Neural cell (in vitro differentiated cells): ENCODE results near the gene MED19. TPM values are rescaled to one million over a fixed set of nuclear protein-coding genes. Genes with fewer than 3 reads are reported as not detected.

Experiments used
- H2AFZ ChIP-seq: fragments of 200-600, 300-800 bp; sonication (generic), shearing (Covaris generic); 2 replicates; pipeline ENCODE4 v1.6.0; 2014; ENCODE audit warnings: low read depth, mild to moderate bottlenecking, antibody characterized with exemption, low read length, moderate library complexity
- H3F3A ChIP-seq: fragments of 200-600 bp; shearing (Covaris generic); 2 replicates; pipeline ENCODE4 v1.6.1; 2016; ENCODE audit warnings: mild to moderate bottlenecking, moderate library complexity, mixed read lengths, antibody characterized with exemption, low read length; ENCODE audit not compliant: insufficient read depth, poor library complexity, severe bottlenecking
- H3K27ac ChIP-seq: fragments of 200-600, 300-800 bp; sonication (generic), shearing (Covaris generic); 2 replicates; pipeline ENCODE4 v1.5.1; 2014; ENCODE audit warnings: mild to moderate bottlenecking, low read length, moderate library complexity
- H3K27me3 ChIP-seq: fragments of 300-800, 200-600 bp; sonication (generic), shearing (Covaris generic); 2 replicates; pipeline ENCODE4 v1.6.0; 2014; ENCODE audit warnings: mild to moderate bottlenecking, low read depth, low read length, moderate library complexity; ENCODE audit not compliant: insufficient read depth
- H3K36me3 ChIP-seq: fragments of 300-800, 200-600 bp; sonication (generic), shearing (Covaris generic); 2 replicates; pipeline ENCODE4 v1.5.1; 2014; ENCODE audit warnings: mild to moderate bottlenecking, antibody characterized with exemption, low read length, moderate library complexity; ENCODE audit not compliant: insufficient read depth
- H3K4me2 ChIP-seq: fragments of 300-800, 200-600 bp; sonication (generic), shearing (Covaris generic); 2 replicates; pipeline ENCODE4 v1.6.0; 2014; ENCODE audit warnings: mild to moderate bottlenecking, low read length
- H3K4me3 ChIP-seq: fragments of 300-800, 200-600 bp; sonication (generic), shearing (Covaris generic); 2 replicates; pipeline ENCODE4 v1.5.1; 2014; ENCODE audit warnings: mild to moderate bottlenecking, low read length, moderate library complexity
- H3K79me2 ChIP-seq: fragments of 200-600 bp; shearing (Covaris generic); replicated peaks from 2 replicates; pipeline ENCODE4 v1.6.0; 2014; ENCODE audit warnings: mild to moderate bottlenecking, low read length, moderate library complexity; ENCODE audit not compliant: insufficient read depth
- H3K9ac ChIP-seq: fragments of 300-800, 200-600 bp; sonication (generic), shearing (Covaris generic); 2 replicates; pipeline ENCODE4 v1.6.1; 2016; ENCODE audit warnings: mild to moderate bottlenecking, low read length, mixed read lengths
- H3K9me2 ChIP-seq: fragments of 200-600 bp; shearing (Covaris generic); 2 replicates; pipeline ENCODE4 v1.6.1; 2016; ENCODE audit warnings: mild to moderate bottlenecking, low read length, mixed read lengths; ENCODE audit not compliant: insufficient read depth
- H3K9me3 ChIP-seq: fragments of 200-600, 300-800 bp; sonication (generic), shearing (Covaris generic); 2 replicates; pipeline ENCODE4 v1.6.1; 2016; ENCODE audit warnings: mild to moderate bottlenecking, mixed run types, low read length, moderate library complexity, mixed read lengths
- H4K20me1 ChIP-seq: fragments of 200-600 bp; shearing (Covaris generic); 2 replicates; pipeline ENCODE4 v1.6.1; 2016; ENCODE audit warnings: mild to moderate bottlenecking, mixed run types; ENCODE audit not compliant: insufficient read depth
- CTCF ChIP-seq: fragments of 450-650 bp; IDR thresholded peaks from 2 replicates; pipeline ENCODE4 v1.5.1; 2014; ENCODE audit warnings: antibody characterized with exemption, mild to moderate bottlenecking, moderate library complexity; ENCODE audit not compliant: poor library complexity, severe bottlenecking
- EP300 ChIP-seq: fragments of 450-650 bp; conservative IDR thresholded peaks from 2 replicates; pipeline ENCODE4 v1.6.1; 2014; ENCODE audit warnings: antibody characterized with exemption, mild to moderate bottlenecking, moderate library complexity; ENCODE audit not compliant: poor library complexity, severe bottlenecking
- EZH2 ChIP-seq: fragments of 200-600, 300-800 bp; shearing (Covaris generic), sonication (generic); IDR thresholded peaks from 2 replicates; pipeline ENCODE4 v1.6.1; 2014; ENCODE audit warnings: antibody characterized with exemption, low read length, borderline replicate concordance, mild to moderate bottlenecking; ENCODE audit not compliant: insufficient read depth, poor library complexity, severe bottlenecking
- POLR2AphosphoS5 ChIP-seq: IDR thresholded peaks from 2 replicates; pipeline ENCODE4 v1.6.1; 2012
- RAD21 ChIP-seq: fragments of 450-650 bp; conservative IDR thresholded peaks from 2 replicates; pipeline ENCODE4 v1.6.1; 2014; ENCODE audit warnings: antibody characterized with exemption, mild to moderate bottlenecking, moderate library complexity
- REST ChIP-seq: IDR thresholded peaks from 2 replicates; pipeline ENCODE4 v1.6.1; 2012; ENCODE audit warnings: borderline replicate concordance
- SMC3 ChIP-seq: fragments of 450-650 bp; conservative IDR thresholded peaks from 2 replicates; pipeline ENCODE4 v1.6.1; 2014; ENCODE audit warnings: antibody characterized with exemption, mild to moderate bottlenecking, moderate library complexity; ENCODE audit not compliant: poor library complexity
- TAF1 ChIP-seq: IDR thresholded peaks from 2 replicates; pipeline ENCODE4 v1.6.1; 2012; ENCODE audit warnings: low read depth
- polyA plus RNA-seq: library from polyadenylated mRNA; depleted of rRNA; stranded (reverse); fragments of >200 nt; gene quantifications from 2 replicates; pipeline ENCODE4 v1.2.3, GENCODE V29; 2014

Gene MED19
- polyA plus RNA-seq, 1 donor from 2014 or later, result 46.4 TPM

DNA sequence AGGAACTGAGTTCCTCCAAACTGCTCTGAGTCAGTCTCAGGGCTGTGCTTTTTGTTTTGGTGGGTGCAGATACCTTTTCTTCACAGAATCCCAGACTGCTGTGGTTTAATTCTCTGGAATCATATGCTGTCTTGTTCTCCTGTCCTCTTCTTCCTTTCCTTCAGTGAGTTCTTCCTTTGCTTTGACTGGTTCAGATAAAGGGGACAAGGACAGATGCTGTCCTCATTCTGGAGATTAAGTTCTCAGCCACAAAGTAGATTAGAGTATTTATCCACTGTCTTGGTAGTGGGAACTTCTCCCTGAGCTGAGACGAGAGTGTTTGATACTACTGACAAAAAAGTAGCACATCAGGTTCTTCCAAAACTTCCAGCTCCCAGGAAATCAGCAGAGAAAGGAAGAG lies 30.8 kb downstream of the MED19 start:
- Histone ChIP-seq H3K4me2 (no peak overlapping the region), H3K79me2 (peaks cover 11% of the 10 kb centered on the region), H4K20me1 (no peaks in the 10 kb centered on the region), H3K9me2 (no peaks in the 10 kb centered on the region), H2AFZ (no peak overlapping the region), H3K9me3 (no peaks in the 10 kb centered on the region), H3K27me3 (no peaks in the 10 kb centered on the region), H3K4me3 (no peak overlapping the region), H3K36me3 (peaks cover 11% of the 10 kb centered on the region), H3K9ac (no peak overlapping the region), H3F3A (no peaks in the 10 kb centered on the region), H3K27ac (no peak overlapping the region)
- no peak for TF ChIP-seq EP300
- no peak for TF ChIP-seq REST
- TF ChIP-seq SMC3, result no peak
- no peak for TF ChIP-seq EZH2
- no peak for TF ChIP-seq RAD21
- no peak for TF ChIP-seq CTCF
- TF ChIP-seq TAF1, result no peak
- no peak for TF ChIP-seq POLR2AphosphoS5

GRCh38 chr11:57680552-57680874 lies 31.5 kb downstream of the MED19 start:
- Histone ChIP-seq H3K4me3 (no peak overlapping the region), H3K27ac (no peak overlapping the region), H3K36me3 (peaks cover 11% of the 10 kb centered on the region), H3K9me3 (no peaks in the 10 kb centered on the region), H3K79me2 (peaks cover 11% of the 10 kb centered on the region), H3K9me2 (no peaks in the 10 kb centered on the region), H3F3A (no peaks in the 10 kb centered on the region), H3K27me3 (no peaks in the 10 kb centered on the region), H3K4me2 (no peak overlapping the region), H2AFZ (no peak overlapping the region), H3K9ac (no peak overlapping the region), H4K20me1 (no peaks in the 10 kb centered on the region)
- TF ChIP-seq EZH2 (no peak), EP300 (no peak), RAD21 (no peak), POLR2AphosphoS5 (no peak), REST (no peak)
